Thoracic aorta (tissue), 2 donors: ENCODE data around the gene PDE1A. TPM values are rescaled to one million over a fixed set of nuclear protein-coding genes. Genes with fewer than 3 reads are reported as not detected.

Experiments
- ATAC-seq: fragments of 150-250 bp; one replicate; pipeline ENCODE4 v1.8.0; 2017; ENCODE audit warnings: low read depth; ENCODE audit not compliant: insufficient number of reproducible peaks, low FRiP score
- DNase-seq: peaks from one replicate; pipeline ENCODE4 v3.0.0-alpha.2; 2020; ENCODE audit warnings: low spot score
- H3K27ac ChIP-seq, 2 donors: fragments of 200-600 bp; sonication (generic); 1 replicate in 1 of 2; 2 replicates in 1 of 2; pipeline ENCODE4 v1.5.1; 2016; ENCODE audit warnings: mild to moderate bottlenecking in 2 of 2, moderate library complexity in 2 of 2
- H3K27me3 ChIP-seq: fragments of 200-600 bp; sonication (generic); replicated peaks from 2 replicates; pipeline ENCODE4 v1.6.0; 2016; ENCODE audit warnings: mild to moderate bottlenecking; ENCODE audit not compliant: insufficient read depth
- H3K36me3 ChIP-seq: fragments of 200-600 bp; sonication (generic); one replicate; pipeline ENCODE4 v1.5.1; 2016
- H3K4me1 ChIP-seq, 2 donors: fragments of 200-600 bp; sonication (generic); 1 replicate in 1 of 2; 2 replicates in 1 of 2; pipeline versions ENCODE4 v1.5.1 to v1.6.0; 2016; ENCODE audit warnings: low read depth in 2 of 2, mild to moderate bottlenecking in 1 of 2; ENCODE audit not compliant: control insufficient read depth in 1 of 2
- H3K4me3 ChIP-seq: fragments of 200-600 bp; sonication (generic); 2 replicates; pipeline ENCODE4 v1.5.1; 2016; ENCODE audit warnings: mild to moderate bottlenecking
- H3K9me3 ChIP-seq: fragments of 200-600 bp; sonication (generic); 2 replicates; pipeline ENCODE4 v1.5.1; 2016
- CTCF ChIP-seq: fragments of 200-600 bp; sonication (generic); IDR thresholded peaks from one replicate; pipeline ENCODE4 v1.5.1; 2019; ENCODE audit warnings: antibody characterized with exemption
- total RNA-seq, 2 donors: library from RNA; depleted of rRNA; stranded (reverse); fragments of >200 nt; gene quantifications; one replicate each; pipeline versions ENCODE4 v1.1.0 to v1.2.3, GENCODE V29; 2016

Gene PDE1A
- total RNA-seq, 2 donors from 2014 or later, result 31.7 to 35.2 TPM

GRCh38 chr2:182164686-182165085, 262.1 kb downstream of the PDE1A start:
- Histone ChIP-seq H3K4me3 (no peak overlapping the region), H3K9me3 (no peaks in the 10 kb centered on the region), H3K4me1 (peaks cover 8 to 14% of the 10 kb centered on the region in 2 donors), H3K27me3 (no peaks in the 10 kb centered on the region), H3K27ac (no peak overlapping the region), H3K36me3 (no peaks in the 10 kb centered on the region)
- no peak for TF ChIP-seq CTCF
- no peak for DNase-seq
- no peak for ATAC-seq

- ATAC-seq, result no peak
Observed at GRCh38 chr2:182163878-182164277, 263.0 kb downstream of the PDE1A start.

GRCh38 chr2:182148344-182148743, 278.5 kb downstream of the PDE1A start:
- no peaks in the 10 kb centered on the region for H3K36me3 ChIP-seq
- no peaks in the 10 kb centered on the region for H3K27me3 ChIP-seq
- ATAC-seq (peak; percentile 96), DNase-seq (peak; percentile 32)
- peaks cover 5 to 32% of the 10 kb centered on the region in 2 donors for H3K4me1 ChIP-seq
- no peak for TF ChIP-seq CTCF
- no peaks in the 10 kb centered on the region for H3K9me3 ChIP-seq
- H3K27ac ChIP-seq, result peak overlapping the region in 1 of 2 donors; percentile 45
- no peak overlapping the region for H3K4me3 ChIP-seq

More at GRCh38 chr2:182163878-182164277, 263.0 kb downstream of the PDE1A start:
- DNase-seq, result no peak
- H3K36me3 ChIP-seq, result no peaks in the 10 kb centered on the region
- TF ChIP-seq CTCF, result no peak
- H3K4me1 ChIP-seq, result peaks cover 8 to 14% of the 10 kb centered on the region in 2 donors
- H3K4me3 ChIP-seq, result no peak overlapping the region
- H3K9me3 ChIP-seq, result no peaks in the 10 kb centered on the region
- no peaks in the 10 kb centered on the region for H3K27me3 ChIP-seq
- no peak overlapping the region for H3K27ac ChIP-seq

GRCh38 chr2:182144776-182145165, 282.1 kb downstream of the PDE1A start:
- Histone ChIP-seq H3K27ac (peak overlapping the region in 1 of 2 donors; percentile 18), H3K36me3 (no peaks in the 10 kb centered on the region), H3K4me1 (peaks cover 5 to 32% of the 10 kb centered on the region in 2 donors), H3K4me3 (no peak overlapping the region), H3K9me3 (no peaks in the 10 kb centered on the region), H3K27me3 (no peaks in the 10 kb centered on the region)
- ATAC-seq, result no peak
- TF ChIP-seq CTCF, result no peak
- peak; percentile 4 for DNase-seq

GRCh38 chr2:182144041-182144775, 282.6 kb downstream of the PDE1A start:
- DNase-seq, result no peak
- ATAC-seq, result no peak
- peaks cover 5 to 32% of the 10 kb centered on the region in 2 donors for H3K4me1 ChIP-seq
- no peaks in the 10 kb centered on the region for H3K36me3 ChIP-seq
- no peak for TF ChIP-seq CTCF
- H3K9me3 ChIP-seq, result no peaks in the 10 kb centered on the region
- H3K27me3 ChIP-seq, result no peaks in the 10 kb centered on the region
- no peak overlapping the region for H3K4me3 ChIP-seq
- H3K27ac ChIP-seq, result no peak overlapping the region
